ENCODE measurements around the gene GRB7.
A peak's percentile ranks its signal among the peaks of the same experiment; 100 is the strongest.
"Not testable (repeated sequence)": the region's sequence is repeated elsewhere in the genome, so short reads cannot be mapped to it uniquely, and the experiment has no call there.

Gene GRB7

GRCh38 chr17:39753514-39754160 is 15.9 kb downstream of the GRB7 start:
- DNase-seq: peak; percentile 65

DNA sequence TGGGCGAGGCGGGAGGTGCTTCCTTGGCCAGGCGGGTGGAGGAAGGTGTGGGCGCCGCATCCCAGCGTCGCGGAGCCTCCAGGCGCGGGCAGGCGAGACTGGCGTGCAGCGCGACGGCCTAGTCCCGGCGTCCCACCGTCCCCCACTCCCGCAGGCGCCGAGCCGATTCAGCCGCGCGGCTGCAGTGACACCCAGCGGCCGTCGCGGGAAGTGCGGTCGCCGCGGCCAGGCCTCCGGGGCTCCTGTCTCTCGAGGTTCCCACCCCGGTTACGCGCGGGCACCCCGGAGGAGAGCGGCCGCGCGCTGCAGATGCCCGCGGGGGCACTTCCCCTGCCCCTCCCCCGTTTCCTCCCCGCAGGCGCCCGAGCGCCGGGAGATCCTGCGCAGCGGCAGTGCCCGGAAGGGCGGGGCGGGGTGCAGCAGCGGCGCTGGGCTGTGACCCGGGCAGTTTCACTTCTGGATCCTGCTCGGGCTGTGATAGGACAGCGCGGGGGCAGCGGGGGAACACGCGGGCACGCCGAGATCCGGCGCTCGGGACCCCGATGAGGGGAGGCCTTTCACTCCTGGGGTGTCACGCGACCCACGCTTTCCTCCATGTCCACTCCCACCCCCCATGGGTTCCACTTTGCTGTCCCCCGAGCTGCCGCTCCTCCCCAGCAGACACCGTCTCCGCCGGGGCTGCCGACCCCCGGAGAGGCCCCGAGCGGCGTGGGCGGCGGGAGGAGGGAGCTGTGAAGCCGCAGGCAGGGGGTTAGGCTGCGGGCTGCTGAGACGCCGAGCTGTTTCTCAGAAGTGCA is 16.6 kb downstream of the GRB7 start:
- peak; percentile 96 for DNase-seq

DNA sequence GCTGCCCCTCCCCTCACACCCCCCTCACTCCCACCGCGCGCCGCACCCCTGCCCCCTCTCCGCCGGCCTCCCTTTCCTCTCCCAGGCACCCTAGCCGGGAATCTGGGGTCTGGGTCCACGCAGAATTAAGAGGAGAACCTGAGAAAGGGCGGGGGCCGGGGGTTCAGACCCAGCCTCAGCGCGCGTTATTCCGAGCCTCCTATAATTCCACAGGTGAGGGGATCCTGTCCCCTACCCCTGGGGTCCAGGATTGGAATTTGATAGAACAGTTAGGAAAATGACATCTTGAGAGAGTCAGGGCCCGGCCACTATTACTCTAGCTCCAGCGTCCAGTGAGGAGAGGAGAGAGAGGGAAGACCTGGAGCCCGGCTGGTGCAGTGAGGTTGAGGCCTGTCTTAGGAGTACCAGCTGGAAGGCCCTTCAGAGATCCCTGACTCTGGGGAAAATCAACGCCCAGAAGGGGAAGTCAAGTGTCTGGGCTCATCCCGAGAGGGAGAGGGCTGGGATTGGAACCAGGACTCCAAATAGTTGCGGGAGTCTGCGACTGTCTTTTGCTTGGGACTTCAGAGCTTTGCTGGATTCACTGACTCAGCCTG is 17.3 kb downstream of the GRB7 start:
- DNase-seq: no peak

DNA sequence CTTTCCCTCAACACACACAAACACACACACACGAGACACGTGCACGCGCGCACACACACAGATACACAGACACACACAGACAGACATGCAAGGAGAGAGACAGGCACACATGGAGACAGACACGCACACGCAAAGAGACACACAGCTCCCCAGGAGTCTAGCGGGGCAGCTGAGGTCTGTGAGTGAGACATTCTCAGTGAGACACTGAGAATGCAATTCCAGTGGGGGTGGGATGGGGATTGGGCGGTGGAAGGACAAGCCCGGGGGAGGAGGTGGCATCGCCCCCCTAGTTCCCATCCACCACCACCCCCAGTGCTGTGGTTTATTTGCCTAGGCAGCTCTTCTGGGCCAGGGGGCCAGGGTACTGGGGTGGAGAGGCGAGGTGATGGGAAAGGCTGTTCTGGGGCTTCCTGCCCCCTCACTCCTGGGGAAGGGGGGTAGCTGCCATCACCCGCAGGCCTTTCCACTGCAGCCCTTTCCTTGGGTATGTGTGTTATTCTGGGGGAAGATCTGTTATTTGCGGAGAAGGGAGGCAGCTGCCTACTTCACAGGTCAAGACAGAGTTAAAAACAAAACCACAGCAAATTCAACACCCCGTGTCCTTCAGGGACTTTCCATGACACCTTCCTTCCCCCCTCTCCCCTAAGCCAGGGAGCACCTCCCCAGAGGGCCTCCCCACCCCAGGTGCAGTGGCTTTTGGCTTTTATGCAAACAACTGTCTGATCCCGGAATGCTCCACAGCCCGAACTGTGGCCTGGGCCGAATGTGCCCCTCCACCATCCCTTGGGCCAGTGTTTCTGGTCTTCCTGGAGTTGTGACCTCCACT is 18.0 kb downstream of the GRB7 start:
- peak; percentile 42 for DNase-seq

DNA sequence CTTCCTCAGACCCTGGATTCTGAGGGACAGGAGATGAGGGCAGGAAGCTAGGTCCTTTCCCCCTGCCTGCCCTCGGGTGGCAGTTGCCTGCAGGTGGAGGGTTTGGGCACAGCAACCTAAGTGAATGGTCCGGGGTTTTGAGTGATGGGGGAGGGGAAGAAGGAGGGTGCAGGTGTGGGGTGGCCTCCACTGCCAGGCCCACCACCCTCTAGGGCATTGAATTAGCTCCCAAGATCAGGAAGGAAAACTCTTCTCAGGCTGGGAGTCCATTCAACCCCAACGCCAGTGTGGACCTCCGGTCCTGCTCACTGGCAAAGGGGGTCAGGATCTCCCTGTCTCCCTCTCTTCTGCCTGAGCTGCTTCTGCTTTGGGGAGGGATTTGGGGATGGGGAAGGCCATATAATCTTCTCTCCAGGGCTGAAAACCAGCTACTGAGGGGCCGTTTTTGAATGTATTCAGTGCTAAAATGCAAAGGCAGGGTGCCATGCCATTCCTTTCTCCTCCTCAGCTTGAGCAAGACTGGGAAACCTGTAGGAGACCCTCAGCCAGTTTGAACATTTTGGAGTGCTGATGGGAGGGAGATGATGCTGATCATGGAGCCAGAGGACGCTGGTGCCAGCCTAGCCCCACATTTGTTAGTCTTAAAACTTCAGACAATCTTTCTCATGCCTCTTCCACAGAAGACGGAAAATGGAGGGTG is 18.8 kb downstream of the GRB7 start:
- DNase-seq: no peak

- no peak for DNase-seq
These were observed 19.5 kb downstream of the GRB7 start for GRCh38 chr17:39757176-39757662.

DNA sequence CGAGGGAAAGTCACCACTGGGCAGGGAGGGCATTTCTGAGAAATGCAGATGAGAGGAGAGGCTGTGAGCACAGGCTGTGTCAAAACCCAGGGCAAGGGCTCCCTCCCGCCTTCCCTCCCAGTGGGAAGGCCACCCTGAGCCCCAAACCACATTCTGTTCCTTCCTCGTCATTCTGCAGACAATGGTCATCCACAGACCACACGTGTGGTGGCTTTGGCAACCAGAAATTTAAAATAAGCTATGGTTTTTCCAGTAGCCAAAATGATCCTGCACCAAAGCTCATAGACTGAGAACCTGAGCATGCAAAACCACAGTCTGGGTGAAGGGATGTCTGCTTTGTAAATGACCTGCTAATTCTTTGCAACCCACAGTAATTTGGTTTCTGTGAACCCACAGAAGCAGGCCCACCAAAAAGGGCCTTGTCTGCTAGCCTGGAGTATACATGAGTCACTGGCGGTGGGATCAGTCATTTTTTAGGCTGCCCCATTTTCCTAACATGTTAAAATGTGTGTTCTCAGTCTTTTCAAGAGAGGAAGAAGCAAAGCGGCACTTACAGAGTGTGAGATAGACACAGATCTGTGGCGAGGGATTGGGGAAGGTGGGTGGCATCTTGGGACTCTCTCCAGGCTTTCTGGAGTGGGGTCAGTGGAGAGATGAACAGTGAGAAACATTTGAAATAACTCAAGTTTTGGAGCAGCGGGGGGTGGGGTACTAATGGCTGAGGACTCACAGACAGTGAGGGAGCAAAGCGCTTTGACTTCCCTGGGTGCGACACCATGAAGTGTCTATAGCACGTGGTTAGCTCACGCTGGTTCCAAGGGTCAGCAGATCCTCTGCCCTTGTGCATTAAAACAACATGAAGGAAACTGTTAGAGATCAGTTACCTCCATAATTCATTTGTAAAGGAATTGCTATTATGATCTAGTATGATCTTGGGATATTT is 20.5 kb downstream of the GRB7 start:
- no peak for DNase-seq

DNA sequence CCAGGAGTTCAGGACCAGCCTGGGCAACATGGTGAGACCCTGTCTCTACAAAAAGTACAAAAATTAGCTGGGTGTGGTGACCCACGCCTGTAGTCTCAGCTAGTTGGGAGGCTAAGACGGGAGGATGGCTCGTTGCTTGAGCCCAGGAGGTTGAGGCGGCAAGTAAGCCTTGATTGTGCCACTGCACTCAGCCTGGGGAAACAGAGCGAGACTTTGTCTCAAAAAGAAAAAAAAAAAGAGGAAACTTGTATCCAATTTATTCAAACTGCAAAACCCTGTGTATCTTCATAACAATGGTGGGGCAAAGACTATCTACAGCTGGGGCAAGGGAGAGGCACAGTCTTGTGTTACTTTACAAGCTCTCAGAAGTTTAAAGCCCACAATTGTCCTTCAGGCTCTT is 21.5 kb downstream of the GRB7 start:
- DNase-seq: no peak

DNA sequence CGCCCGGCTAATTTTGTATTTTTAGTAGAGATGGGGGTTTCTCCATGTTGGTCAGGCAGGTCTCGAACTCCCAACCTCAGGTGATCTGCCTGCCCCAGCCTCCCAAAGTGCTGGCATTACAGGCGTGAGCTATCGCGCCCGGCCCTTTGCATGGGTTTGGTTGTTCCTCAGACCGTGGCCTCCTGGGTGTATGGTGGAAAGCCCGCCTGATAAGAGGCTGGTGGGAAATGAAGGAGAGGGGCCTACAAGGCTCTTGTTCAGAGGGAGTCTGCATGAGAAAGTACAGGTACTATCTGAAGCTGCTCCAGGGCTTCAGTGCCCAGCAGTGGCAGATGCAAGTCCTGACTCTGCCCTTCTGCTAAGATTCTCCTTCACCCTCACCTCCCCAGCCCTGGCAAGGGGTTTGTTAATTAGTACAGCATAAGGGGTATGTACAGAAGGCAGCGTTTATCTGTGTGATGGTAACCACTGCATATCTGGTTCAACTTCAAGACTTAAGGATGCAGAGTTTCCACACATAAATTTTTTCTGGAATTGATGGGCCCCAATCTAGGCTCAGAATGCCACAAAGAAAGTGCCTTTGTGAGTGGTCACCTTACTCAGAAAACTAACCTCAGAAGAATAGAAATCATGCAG is 24.2 kb downstream of the GRB7 start:
- DNase-seq: no peak

- DNase-seq: no peak
These were observed 25.5 kb downstream of the GRB7 start for GRCh38 chr17:39763051-39763820.

GRCh38 chr17:39764171-39764570 is 26.4 kb downstream of the GRB7 start:
- DNase-seq: not testable (repeated sequence)

GRCh38 chr17:39765175-39765574 is 27.4 kb downstream of the GRB7 start:
- no peak for DNase-seq

DNA sequence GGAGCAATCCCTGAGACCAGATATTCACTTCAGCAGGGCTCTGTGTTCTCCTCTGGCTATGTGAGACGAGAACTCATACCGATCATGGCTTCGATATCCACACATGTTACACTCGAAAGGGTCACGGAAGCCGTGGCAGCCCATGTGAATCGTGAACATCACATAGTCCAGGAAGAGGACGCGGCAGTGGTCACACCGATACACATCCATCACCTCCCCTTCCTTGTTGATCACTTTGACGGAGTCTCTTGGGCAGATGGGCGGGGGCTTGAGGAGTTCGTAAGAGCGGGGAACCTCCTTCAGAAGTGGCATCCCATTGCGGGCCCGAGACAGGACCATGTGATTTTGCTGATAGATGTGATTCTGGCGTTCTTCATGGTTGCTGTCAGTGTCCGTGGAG is 28.0 kb downstream of the GRB7 start:
- no peak for DNase-seq

DNA sequence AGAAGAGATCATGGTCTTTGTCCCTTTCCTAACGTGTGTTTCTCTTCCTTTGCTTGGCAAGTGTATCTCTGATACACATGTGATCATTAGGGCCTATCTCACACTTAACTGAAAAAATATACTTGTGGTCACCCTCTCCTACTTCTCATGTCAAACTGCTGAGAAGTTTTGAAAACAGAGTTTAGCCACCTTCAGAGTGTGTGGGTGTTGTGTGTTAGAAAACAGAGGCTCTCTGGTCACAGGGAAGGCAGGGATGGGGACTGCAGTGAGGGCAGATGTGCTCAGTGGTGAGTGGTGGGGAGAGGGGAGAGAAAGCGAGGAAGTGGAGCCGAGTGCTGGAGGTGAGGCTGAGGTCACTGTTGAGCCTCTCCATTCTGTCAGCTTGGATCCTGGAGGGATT is 29.4 kb downstream of the GRB7 start:
- DNase-seq: no peak

DNA sequence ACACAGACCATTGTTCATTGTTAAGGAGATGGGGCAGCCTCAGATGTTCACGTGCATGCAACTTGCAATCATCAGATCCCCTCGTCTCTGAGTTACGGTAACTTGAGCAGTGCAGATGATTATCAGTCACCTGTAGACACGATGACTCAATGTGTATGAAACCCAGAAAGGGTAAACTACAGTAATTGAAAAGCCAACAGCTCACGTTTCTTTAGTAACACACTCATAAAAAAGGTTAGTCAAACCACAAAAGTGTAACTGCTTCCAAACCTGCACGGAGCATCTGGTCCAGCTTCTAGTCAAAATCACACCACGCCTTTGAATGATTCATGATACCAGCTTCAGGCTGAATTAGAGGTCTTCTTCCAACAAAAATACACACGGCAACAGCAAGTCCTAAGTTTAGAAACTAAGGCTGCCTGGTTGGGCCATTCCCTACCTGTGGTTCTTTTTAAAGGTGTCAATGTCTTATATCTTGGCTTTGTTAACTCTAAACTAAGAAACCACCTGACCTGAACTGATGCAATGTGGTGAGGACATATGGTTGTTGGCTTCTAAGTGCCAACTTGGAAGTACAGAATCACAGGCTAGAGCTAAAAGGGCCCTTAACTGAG is 32.3 kb downstream of the GRB7 start:
- peak; percentile 43 for DNase-seq

GRCh38 chr17:39772415-39772814 is 34.7 kb downstream of the GRB7 start:
- DNase-seq: no peak

DNA sequence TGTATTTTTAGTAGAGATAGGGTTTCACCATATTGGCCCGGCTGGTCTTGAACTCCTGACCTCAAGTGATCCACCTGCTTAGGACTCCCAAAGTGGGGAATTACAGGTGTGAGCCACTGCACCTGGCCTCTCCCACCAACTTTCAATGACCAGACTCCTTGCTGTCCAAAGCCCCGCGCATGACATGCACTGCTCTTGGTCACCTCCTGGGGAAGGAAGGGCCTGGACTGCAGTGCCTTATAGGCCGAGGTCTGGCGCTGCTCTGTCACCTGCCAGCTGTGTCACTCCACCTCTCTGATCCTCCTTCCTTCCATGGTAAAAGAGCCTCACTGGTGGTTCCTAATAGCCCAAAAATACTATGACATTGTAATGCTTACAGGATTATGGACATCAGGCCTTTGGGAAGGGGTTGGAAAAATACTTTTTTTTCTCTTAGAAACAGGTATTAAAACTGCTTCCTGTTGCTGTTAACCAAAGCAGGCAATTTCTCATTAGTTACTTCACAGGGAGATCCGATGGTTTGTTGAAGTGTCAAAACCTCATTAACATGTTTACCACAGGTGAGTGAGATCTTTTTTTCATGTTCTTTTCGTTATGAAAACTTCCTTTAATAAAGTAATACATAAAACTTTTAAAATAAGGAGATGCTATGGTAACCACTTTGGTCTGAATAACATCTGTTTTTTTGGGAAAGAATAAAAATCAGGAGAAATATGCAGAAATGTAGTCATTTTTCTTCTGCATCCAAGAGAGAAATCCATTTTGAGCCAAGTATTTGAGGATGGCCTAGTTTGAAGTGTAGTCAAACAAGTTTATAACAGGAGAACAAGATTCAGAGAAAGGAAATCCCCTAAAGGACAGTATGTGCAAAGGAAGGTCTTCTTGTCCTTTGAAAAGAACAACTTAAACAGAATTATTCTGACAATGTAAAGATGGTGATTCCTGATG is 35.5 kb downstream of the GRB7 start:
- no peak for DNase-seq

GRCh38 chr17:39774047-39774446 is 36.3 kb downstream of the GRB7 start:
- DNase-seq: no peak

Data from activated CD4-positive, alpha-beta T cell treated with anti-CD3 and anti-CD28 coated beads for 1 hour (primary cell).